GM19239 (cell line): ENCODE measurements around the gene NOXA1.
A peak's percentile ranks its signal among the peaks of the same experiment; 100 is the strongest.
"Not testable (repeated sequence)": the region's sequence is repeated elsewhere in the genome, so short reads cannot be mapped to it uniquely, and the experiment has no call there.

Experiments used
- DNase-seq: peaks from one replicate; pipeline ENCODE4 v3.0.0; 2011; ENCODE audit warnings: low spot score; ENCODE audit not compliant: insufficient read length
- FAIRE-seq: peaks from 2 replicates; lab custom pipeline; 2011; peaks lifted over from hg19 to GRCh38; lab: Jason Lieb, UNC

The NOXA1 gene

GRCh38 chr9:137450539-137451222, 27.5 kb downstream of the NOXA1 start:
- FAIRE-seq: not testable (repeated sequence)

DNA sequence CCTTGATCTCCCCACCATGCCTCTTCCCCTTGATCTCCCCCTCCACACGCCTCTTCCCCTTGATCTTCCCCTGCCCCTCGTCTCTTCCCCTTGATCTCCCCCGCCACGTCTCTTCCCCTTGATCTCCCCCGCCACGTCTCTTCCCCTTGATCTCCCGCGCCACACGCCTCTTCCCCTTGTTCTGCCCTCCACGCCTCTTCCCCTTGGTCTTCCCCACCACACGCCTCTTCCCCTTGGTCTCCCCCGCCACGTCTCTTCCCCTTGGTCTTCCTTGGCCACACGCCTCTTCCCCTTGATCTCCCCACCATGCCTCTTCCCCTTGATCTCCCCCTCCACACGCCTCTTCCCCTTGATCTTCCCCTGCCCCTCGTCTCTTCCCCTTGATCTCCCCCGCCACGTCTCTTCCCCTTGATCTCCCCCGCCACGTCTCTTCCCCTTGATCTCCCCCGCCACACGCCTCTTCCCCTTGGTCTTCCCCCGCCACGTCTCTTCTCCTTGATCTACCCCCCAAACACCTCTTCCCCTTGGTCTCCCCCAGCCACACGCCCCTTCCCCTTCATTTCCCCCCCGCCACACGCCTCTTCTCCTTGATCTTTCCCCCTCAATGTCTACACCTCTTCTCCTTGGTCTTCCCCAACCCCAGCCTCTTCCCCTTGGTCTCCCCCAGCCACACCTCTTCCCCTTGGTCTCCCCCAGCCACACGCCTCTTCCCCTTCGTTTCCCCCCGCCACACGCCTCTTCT, 28.2 kb downstream of the NOXA1 start:
- DNase-seq, FAIRE-seq: not testable (repeated sequence)

More at GRCh38 chr9:137450539-137451222, 27.5 kb downstream of the NOXA1 start:
- DNase-seq: not testable (repeated sequence)

- FAIRE-seq (no peak), DNase-seq (no peak)
These were observed 29.0 kb downstream of the NOXA1 start for GRCh38 chr9:137452006-137452760.

- FAIRE-seq (no peak), DNase-seq (no peak)
These were observed 29.8 kb downstream of the NOXA1 start for GRCh38 chr9:137452761-137453642.

DNA sequence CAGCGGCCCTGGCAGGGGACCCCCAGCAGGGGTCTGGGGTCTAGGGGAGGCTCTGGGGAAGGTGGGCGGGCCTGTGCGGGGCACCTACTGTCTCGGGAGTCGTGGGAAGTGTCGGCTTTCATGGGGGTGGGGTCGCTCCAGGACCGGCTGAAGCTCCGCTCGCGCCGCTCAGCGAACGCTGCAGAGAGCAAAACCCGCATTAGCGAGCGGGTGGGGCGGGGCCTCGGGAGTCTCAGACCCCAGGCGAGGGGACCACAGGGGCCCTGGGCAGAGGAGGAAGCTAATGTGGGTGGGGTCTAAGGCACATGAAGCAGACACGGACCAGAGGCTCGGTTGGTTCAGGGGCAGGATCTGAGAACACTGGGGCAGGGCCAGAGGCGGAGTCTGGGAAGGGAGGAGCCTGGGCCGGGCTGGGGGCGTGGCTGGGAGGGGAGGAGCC, 30.5 kb downstream of the NOXA1 start:
- peak; percentile 84 for FAIRE-seq
- peak; percentile 94 for DNase-seq

DNA sequence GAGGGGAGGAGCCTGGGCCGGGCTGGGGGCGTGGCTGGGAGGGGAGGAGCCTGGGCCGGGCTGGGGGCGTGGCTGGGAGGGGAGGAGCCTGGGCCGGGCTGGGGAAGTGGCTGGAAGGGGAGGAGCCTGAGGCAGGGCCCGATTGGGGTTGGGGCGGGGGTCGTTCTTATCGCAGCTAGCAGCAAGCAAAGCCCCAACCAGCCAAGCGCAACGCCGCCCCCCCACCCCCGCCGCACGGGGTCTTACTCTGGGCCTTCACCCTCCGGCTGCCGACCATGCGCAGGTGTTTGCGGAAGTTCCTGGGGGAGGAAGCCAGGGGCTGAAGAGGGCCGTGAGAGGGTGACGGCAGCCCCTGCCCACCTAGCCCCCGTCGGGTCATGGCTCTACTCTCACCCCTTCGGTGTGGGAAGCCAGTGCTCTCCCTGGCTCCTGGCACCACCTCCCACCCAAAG, 31.0 kb downstream of the NOXA1 start:
- peak; percentile 60 for DNase-seq
- FAIRE-seq: no peak

- DNase-seq (no peak), FAIRE-seq (no peak)
These were observed 31.6 kb downstream of the NOXA1 start for GRCh38 chr9:137454597-137455358.

DNA sequence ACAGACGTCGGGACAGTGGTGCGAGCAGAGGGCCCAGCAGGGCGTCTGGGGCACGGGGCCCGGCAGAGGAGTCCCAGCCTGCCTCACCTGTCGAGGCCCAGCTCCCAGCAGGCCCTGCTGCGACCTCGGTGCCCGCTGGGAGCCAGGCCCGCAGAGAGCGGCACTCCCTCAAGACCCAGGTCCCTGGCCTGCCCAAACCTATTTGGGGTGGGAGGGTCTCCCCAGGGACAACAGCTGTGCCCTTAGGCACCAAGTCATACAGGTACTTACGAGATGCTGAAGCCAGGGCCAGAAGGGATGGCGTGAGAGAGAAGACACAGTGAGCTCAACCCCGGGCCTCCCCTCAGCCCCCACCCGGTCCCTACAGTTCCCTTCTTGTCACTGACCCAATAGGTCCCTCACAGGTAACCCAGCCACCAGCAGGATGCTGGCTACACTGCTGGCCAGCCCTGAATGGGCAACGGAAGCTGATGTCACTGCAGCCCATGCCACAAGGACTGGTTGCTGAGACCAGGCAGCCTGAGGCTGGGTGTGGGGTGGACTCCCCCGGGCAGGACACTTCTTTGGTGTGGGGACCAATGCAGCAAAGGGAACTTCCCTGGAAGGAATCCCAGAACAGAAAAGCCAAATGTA, 32.3 kb downstream of the NOXA1 start:
- FAIRE-seq (no peak), DNase-seq (no peak)

GRCh38 chr9:137456061-137456863, 33.1 kb downstream of the NOXA1 start:
- no peak for FAIRE-seq
- DNase-seq: no peak

- no peak for FAIRE-seq
These were observed 33.7 kb downstream of the NOXA1 start for GRCh38 chr9:137456864-137457405.

GRCh38 chr9:137457406-137458193, 34.4 kb downstream of the NOXA1 start:
- no peak for FAIRE-seq
- DNase-seq: no peak

More at GRCh38 chr9:137456864-137457405, 33.7 kb downstream of the NOXA1 start:
- DNase-seq: no peak

DNA sequence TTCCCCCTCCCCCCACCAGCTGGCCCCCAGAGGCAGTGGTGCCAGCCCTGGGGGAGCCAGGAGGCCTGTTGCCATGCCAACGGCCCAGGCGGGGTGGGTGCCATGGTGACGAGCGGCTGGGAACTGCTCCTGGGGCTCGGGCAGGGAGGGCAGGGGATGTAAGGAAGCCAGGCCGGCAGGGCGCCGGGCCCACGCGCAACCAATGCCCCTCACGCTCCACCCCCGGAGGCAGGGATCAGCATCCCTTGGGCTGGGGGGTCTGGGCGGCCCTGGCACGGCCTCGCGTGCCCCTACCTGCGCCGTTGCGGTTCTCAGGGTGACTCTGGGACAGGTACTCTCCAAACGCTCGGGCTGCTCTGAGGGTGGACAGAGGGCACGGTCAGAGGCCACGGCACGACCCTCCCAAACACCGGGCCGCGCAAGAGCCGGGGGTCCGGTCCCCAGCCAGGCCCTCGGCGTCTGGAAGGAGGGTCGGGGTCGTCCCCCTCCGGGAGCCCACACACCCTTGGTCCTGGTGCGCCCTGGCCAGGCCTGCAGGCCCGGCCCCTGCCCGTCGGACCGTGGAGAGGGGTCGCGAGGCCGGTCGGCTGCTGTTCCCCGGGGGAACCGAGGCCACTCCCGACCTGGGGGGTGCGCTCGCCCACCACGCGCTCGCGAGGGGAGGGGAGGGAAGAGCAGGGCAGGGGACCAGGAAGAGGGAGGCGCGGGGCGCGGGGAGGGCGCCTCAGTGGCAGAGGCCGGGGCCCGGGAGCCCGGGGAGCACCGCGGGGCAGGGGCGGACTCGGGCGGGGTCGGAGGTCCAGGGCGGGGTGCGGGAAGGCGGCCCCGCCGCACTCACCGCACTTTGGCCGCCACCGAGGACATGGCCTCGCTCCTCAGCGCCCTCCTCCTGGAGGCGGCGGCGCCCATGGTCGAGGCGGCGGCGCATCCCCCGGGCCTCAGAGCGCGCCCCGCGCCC, 35.3 kb downstream of the NOXA1 start:
- DNase-seq (peak; percentile 44), FAIRE-seq (no peak)

DNA sequence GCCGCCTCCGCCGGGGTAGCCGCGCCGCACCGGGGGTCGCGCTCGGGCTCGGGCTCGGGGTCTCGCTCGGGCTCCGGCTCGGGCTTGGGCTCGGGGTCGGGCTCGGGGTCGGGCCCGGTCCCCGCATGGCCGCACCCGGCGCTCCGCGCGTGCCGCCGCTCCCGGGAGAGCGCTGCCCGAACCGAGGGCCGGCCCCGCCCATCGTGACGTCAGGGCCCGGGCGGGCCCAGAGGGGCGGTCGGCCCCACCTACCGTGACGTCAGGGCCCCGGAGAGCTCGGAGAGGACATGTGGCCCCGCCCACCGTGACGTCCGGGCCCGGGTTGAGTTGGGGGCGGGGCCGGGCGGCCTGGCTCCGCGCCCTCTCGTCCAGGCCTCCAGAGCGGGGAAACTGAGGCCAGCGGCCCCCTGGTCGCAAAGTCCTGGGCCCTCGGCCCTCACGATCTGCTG, 36.0 kb downstream of the NOXA1 start, which contains the start of gene NSMF:
NSMF (minus strand) TSS at position 183 of the 449 bp plus-strand sequence. CDS start 232 bp downstream, outside the sequence.
- peak; percentile 100 for DNase-seq
- FAIRE-seq: peak; percentile 84

DNA sequence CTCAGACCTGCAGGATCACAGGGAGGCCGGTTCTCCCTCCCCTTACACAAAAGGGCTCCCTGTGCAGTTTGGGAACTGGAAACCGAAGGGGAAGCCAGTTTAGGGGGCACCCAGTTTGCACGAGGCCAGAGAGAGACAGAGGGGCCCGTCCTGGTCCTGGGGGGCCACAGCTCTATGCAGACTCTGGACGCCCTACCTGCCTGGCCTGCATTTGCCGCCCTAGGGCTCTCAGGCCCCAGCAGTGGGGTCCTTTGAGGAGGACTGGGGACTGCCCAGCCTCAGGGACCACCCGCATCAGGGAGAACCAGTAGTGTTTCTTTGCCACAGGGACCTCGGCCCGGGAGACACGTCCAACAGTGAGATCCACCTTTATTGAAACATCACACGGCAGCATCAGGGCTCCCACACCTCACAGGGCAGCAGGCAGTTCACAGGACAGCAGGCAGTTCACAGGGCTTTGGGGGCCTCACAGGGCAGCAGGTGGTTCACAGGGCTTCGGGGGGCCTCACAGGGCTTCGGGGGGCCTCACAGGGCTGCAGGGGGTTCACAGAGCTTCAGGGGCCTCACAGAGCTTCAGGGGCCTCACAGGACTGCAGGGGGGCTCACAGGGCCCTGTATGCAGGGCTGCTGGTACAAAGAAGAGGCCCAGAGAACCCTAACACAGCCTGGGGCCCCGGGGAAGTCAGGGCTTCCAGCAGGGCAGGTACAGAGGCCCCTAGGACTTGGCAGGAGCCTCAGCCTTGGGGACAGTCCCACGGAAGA, 36.6 kb downstream of the NOXA1 start:
- DNase-seq: no peak
- no peak for FAIRE-seq
